HG03354 (cell line): ENCODE results near the gene GTPBP4.

Experiments
- ATAC-seq: cut with Tn5 transposase; IDR thresholded peaks from one replicate; pipeline ENCODE4 v1.9.1; 2021; ENCODE audit warnings: mild to moderate bottlenecking; ENCODE audit not compliant: unreplicated experiment, poor library complexity, severe bottlenecking

Gene GTPBP4

GRCh38 chr10:964988-965417, 23.2 kb upstream of the GTPBP4 start:
- ATAC-seq: no peak

- ATAC-seq: no peak
Measured at GRCh38 chr10:966466-967235, 21.6 kb upstream of the GTPBP4 start.

- no peak for ATAC-seq
Measured at GRCh38 chr10:968546-969199, 19.6 kb upstream of the GTPBP4 start.

- no peak for ATAC-seq
Measured at GRCh38 chr10:969473-970150, 18.6 kb upstream of the GTPBP4 start.

DNA sequence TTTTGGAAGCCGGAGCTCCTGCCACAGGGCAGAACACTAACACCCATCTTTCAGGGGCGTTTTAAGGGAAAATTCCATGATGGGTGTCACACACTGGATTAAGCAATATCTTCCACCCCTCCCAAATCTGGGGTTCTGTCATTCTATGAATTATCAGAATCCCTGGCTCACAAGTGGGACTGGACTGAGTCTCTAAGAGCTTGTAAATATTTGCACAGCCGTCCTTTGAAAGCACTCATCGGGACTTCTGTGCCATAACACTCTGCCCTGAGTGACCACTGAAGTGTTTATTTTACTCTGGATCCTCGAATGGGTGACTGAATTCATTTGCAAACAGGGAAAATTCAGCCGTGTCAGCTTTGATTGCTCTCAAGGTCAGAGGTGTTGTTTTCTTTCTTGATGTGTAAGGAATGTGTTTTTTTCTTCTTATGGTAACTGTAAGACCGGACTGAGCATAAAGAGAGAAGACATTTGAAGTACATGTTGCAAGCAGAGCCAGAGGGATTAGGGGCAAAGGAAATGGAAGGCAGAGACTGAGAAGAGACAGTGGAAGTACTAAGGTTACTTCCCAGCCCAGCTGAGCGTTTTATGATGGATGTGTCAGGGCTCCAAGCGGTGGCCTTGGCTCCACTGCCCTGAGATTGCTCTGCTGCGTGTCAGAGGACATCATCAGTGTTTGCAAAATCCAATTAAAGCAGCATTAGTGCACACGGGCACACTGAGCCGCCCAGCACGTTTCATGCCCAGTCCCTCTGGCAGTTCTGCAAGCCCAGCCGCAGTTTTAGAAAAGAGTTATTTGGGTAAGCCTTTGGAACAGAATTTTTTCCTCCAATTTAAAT, 17.7 kb upstream of the GTPBP4 start:
- ATAC-seq: no peak

- ATAC-seq: no peak
Measured at GRCh38 chr10:971150-971542, 17.1 kb upstream of the GTPBP4 start.

- ATAC-seq: no peak
Measured at GRCh38 chr10:971613-972012, 16.6 kb upstream of the GTPBP4 start.

- no peak for ATAC-seq
Measured at GRCh38 chr10:972763-973162, 15.5 kb upstream of the GTPBP4 start.

DNA sequence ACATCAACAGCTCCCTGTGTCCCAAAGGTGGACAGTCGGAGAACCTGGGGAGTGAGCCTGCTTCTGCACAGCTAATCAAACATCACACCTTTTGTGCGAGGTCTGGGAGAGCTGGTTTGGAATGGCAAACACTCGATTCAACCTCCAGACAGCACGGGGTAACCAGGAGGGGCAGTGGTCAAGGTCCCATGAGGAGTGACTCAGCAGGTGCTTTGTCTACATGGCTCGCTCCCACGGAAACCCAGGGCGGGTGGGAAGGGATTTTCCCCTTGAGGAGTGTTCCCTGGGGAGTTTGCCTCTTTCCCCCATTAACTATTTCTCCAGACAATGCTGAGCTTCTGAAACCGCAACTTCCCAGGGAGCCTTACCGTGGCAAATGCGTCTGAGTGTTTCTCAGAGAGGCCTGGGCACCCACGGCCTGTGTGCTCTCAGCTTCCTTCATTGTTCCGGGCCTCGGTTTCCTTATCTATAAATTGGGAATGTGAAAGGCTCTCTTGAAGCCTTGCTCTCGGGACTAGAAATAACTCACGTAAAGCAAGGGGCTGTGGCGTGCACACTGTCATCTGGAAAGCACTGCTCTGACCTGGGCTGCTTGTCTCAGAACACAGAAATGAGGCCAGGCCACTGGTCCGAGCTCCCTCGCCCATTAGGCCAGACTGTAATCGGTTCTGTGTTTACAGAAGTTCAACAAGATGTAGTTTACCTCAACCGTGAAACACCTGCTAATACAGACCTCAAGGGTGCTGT, 14.0 kb upstream of the GTPBP4 start:
- peak; percentile 58 for ATAC-seq

DNA sequence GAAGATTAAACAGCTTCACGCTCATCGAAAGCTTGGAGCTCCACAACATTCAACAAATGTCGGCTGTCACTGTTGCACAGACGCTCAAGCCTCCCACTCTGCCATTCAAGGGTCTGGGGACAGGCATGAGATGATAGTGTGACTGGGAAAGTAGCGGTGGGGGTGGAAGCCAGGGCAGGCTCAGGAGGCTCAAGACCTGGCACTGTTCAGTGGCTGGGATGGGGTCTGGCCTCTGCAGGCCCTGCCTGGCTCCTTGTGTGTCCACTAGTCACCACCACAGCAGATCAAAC, 13.5 kb upstream of the GTPBP4 start:
- no peak for ATAC-seq

GRCh38 chr10:976316-976715, 11.9 kb upstream of the GTPBP4 start:
- no peak for ATAC-seq

GRCh38 chr10:978826-979421, 9.3 kb upstream of the GTPBP4 start:
- no peak for ATAC-seq

- no peak for ATAC-seq
Measured at GRCh38 chr10:980468-981093, 7.7 kb upstream of the GTPBP4 start.

DNA sequence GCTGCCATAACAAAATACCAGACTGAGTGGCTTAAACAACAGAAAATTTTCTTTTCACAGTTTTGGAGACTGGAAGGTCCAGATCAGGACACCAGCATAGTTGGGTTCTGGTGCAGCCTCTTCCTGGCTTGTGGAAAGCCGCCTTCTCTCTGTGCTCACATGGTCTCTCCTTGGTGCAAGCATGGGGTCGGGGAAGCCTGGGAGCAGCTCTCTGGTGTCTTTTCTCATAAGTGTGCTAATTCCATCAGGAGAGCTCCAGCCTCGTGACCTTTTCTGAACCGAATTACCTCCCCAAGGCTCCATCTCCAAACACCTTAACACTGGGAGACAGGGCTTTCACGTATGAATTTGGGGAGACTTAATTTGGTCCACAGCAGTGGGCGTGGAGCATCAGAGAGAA, 4.8 kb upstream of the GTPBP4 start:
- no peak for ATAC-seq

- no peak for ATAC-seq
Measured at GRCh38 chr10:983971-984655, 4.1 kb upstream of the GTPBP4 start.

DNA sequence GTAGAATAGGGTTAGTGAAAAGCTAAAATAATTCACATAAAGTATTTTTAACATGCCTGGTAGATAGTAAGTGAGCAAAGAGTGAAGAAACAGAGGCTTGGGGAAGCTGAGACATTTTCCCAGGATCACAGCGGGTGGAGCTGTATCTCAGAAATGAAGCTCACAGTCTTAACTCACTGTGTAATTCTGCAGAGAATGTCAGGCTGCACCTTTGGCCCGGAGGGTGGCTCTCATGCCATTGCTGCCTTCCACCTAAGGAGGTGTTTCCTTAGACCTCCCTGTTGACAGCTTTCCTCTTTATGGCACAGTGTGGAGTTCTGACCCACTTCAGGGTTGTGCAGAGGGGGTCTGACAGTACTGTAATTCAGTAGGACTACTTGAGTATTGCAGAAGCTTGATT, 2.9 kb upstream of the GTPBP4 start:
- ATAC-seq: no peak

GRCh38 chr10:986137-986825, 2.0 kb upstream of the GTPBP4 start:
- no peak for ATAC-seq
